ENCODE measurements around the gene GNB1L.

The GNB1L gene

GRCh38 chr22:19853879-19854777 is 546 bp downstream of the GNB1L start:
- Histone ChIP-seq H3K4ac (ENCODE audit: low read length) (peak overlapping the region; percentile 58), H3K27ac (replicated peaks; ENCODE audit: low read length) (peak overlapping the region; percentile 65), H4K8ac (ENCODE audit: low read depth, low read length) (no peak overlapping the region), H4K91ac (ENCODE audit: low read depth, low read length, poor library complexity) (peak overlapping the region; percentile 61), H3K14ac (ENCODE audit: low read length) (peak overlapping the region; percentile 99), H2AK5ac (ENCODE audit: low read depth, low read length) (peak overlapping the region; percentile 95), H3K36me3 (replicated peaks in 1 of 2; ENCODE audit: control insufficient read depth in 2 of 2, insufficient read depth in 2 of 2, low read length in 2 of 2) (peaks cover 27 to 37% of the 10 kb centered on the region in 2 donors), H2BK12ac (ENCODE audit: low read length) (no peak overlapping the region), H3K18ac (ENCODE audit: low read length) (peak overlapping the region; percentile 98), H3K4me2 (ENCODE audit: insufficient read depth, low read length, poor library complexity, severe bottlenecking) (peak overlapping the region; percentile 72), H3K9ac (ENCODE audit: low read depth, low read length, poor library complexity) (peak overlapping the region; percentile 99), H3K9me3 (replicated peaks in 1 of 2; ENCODE audit: control insufficient read depth in 2 of 2, insufficient read depth in 1 of 2, low read depth in 1 of 2, low read length in 2 of 2) (peaks cover 2 to 8% of the 10 kb centered on the region in 2 donors), H3K79me1 (ENCODE audit: low read depth, low read length) (peaks cover 27% of the 10 kb centered on the region), H2AFZ (ENCODE audit: low read length) (peak overlapping the region; percentile 94), H3K27me3 (ENCODE audit: control insufficient read depth in 3 of 3, insufficient read depth in 3 of 3, low read depth in 1 of 3, low read length in 3 of 3) (no peaks in the 10 kb centered on the region), H2BK5ac (ENCODE audit: low read length) (peak overlapping the region; percentile 91), H3K4me3 (ENCODE audit: low read length in 2 of 2) (peak overlapping the region; percentile 92 to 98), H3K4me1 (ENCODE audit: control insufficient read depth in 2 of 2, insufficient read depth in 1 of 2, low read depth in 1 of 2, low read length in 2 of 2) (peaks cover 12 to 15% of the 10 kb centered on the region in 2 donors), H2BK120ac (ENCODE audit: low read depth, low read length) (peak overlapping the region; percentile 68), H3K23ac (ENCODE audit: low read depth, low read length, poor library complexity) (peak overlapping the region; percentile 100), H2BK15ac (ENCODE audit: low read length) (peak overlapping the region; percentile 69)
- no CpG with 5 or more reads among the region's 49 CpGs for WGBS, 2 donors (ENCODE audit: extremely low coverage in 2 of 2, insufficient read length in 2 of 2, insufficient replicate concordance in 1 of 2)
- no peak for DNase-seq (ENCODE audit: low spot score)

DNA sequence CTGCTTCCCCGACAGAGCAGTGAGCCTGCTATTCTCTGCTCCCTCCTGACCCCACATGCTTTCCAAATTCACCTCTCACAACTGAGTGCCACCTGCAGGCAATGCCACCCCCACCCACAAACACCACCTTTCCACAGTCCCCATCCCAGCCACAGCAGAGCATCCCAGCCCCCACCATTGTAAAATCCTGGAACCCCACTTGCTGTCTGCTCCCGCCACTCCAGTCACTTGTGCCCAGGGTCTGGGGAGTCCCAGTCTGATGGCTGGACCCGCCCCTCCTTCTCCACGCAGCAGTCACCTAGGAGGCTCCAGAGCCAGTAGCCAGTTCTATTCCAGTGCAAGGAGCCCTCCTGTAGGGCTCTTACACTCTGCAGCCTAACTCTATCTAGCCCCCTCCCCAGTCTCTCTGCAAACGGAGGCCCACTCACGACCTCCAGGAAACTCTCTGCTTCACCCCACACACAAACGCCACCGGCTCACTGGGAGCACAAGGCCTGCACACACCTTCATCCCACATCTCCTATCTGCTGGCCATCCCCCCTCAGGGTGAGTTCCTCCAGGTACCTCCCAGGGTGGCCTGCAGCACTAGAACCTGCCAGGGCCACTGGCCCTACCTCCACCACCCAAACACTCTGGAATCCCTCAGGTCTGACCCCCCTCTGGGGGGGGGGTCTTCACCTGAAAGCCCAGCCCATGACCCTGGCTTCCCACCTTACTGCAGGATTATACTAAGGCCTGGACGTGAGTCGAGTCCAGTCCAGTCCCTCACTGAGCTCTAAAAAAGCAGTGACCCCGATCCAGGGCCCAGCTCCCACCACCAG is 1.4 kb downstream of the GNB1L start:
- Histone ChIP-seq H3K18ac (ENCODE audit: low read length) (peak overlapping the region; percentile 81), H3K4ac (ENCODE audit: low read length) (no peak overlapping the region), H2BK15ac (ENCODE audit: low read length) (peak overlapping the region; percentile 54), H3K4me2 (ENCODE audit: insufficient read depth, low read length, poor library complexity, severe bottlenecking) (peak overlapping the region; percentile 72), H3K27ac (replicated peaks; ENCODE audit: low read length) (no peak overlapping the region), H3K79me1 (ENCODE audit: low read depth, low read length) (peaks cover 27% of the 10 kb centered on the region), H2BK120ac (ENCODE audit: low read depth, low read length) (no peak overlapping the region), H3K23ac (ENCODE audit: low read depth, low read length, poor library complexity) (peak overlapping the region; percentile 100), H2AFZ (ENCODE audit: low read length) (no peak overlapping the region), H2AK5ac (ENCODE audit: low read depth, low read length) (peak overlapping the region; percentile 95), H3K36me3 (replicated peaks in 1 of 2; ENCODE audit: control insufficient read depth in 2 of 2, insufficient read depth in 2 of 2, low read length in 2 of 2) (peaks cover 29 to 45% of the 10 kb centered on the region in 2 donors), H4K91ac (ENCODE audit: low read depth, low read length, poor library complexity) (peak overlapping the region; percentile 22), H2BK12ac (ENCODE audit: low read length) (no peak overlapping the region), H3K27me3 (ENCODE audit: control insufficient read depth in 3 of 3, insufficient read depth in 3 of 3, low read depth in 1 of 3, low read length in 3 of 3) (no peaks in the 10 kb centered on the region), H3K4me3 (ENCODE audit: low read length in 2 of 2) (peak overlapping the region; percentile 92 to 98), H2BK5ac (ENCODE audit: low read length) (peak overlapping the region; percentile 91), H3K9ac (ENCODE audit: low read depth, low read length, poor library complexity) (peak overlapping the region; percentile 99), H3K14ac (ENCODE audit: low read length) (peak overlapping the region; percentile 99), H4K8ac (ENCODE audit: low read depth, low read length) (no peak overlapping the region), H3K9me3 (replicated peaks in 1 of 2; ENCODE audit: control insufficient read depth in 2 of 2, insufficient read depth in 1 of 2, low read depth in 1 of 2, low read length in 2 of 2) (peaks cover 3 to 8% of the 10 kb centered on the region in 2 donors), H3K4me1 (ENCODE audit: control insufficient read depth in 2 of 2, insufficient read depth in 1 of 2, low read depth in 1 of 2, low read length in 2 of 2) (peaks cover 12 to 15% of the 10 kb centered on the region in 2 donors)
- no peak for DNase-seq (ENCODE audit: low spot score)
- no CpG with 5 or more reads among the region's 11 CpGs for WGBS, 2 donors (ENCODE audit: extremely low coverage in 2 of 2, insufficient read length in 2 of 2, insufficient replicate concordance in 1 of 2)

- Histone ChIP-seq H3K4me1 (ENCODE audit: control insufficient read depth in 2 of 2, insufficient read depth in 1 of 2, low read depth in 1 of 2, low read length in 2 of 2) (peaks cover 12 to 15% of the 10 kb centered on the region in 2 donors), H3K14ac (ENCODE audit: low read length) (peak overlapping the region; percentile 4), H3K27ac (replicated peaks; ENCODE audit: low read length) (no peak overlapping the region), H4K91ac (ENCODE audit: low read depth, low read length, poor library complexity) (no peak overlapping the region), H3K4me2 (ENCODE audit: insufficient read depth, low read length, poor library complexity, severe bottlenecking) (no peak overlapping the region), H3K9me3 (replicated peaks in 1 of 2; ENCODE audit: control insufficient read depth in 2 of 2, insufficient read depth in 1 of 2, low read depth in 1 of 2, low read length in 2 of 2) (peaks cover 6 to 11% of the 10 kb centered on the region in 2 donors), H3K18ac (ENCODE audit: low read length) (no peak overlapping the region), H3K79me1 (ENCODE audit: low read depth, low read length) (peaks cover 29% of the 10 kb centered on the region), H3K9ac (ENCODE audit: low read depth, low read length, poor library complexity) (no peak overlapping the region), H2BK5ac (ENCODE audit: low read length) (no peak overlapping the region), H2BK12ac (ENCODE audit: low read length) (no peak overlapping the region), H3K4ac (ENCODE audit: low read length) (no peak overlapping the region), H2BK120ac (ENCODE audit: low read depth, low read length) (no peak overlapping the region), H2AK5ac (ENCODE audit: low read depth, low read length) (no peak overlapping the region), H4K8ac (ENCODE audit: low read depth, low read length) (no peak overlapping the region), H3K23ac (ENCODE audit: low read depth, low read length, poor library complexity) (peak overlapping the region; percentile 78), H3K36me3 (replicated peaks in 1 of 2; ENCODE audit: control insufficient read depth in 2 of 2, insufficient read depth in 2 of 2, low read length in 2 of 2) (peaks cover 32 to 52% of the 10 kb centered on the region in 2 donors), H3K4me3 (ENCODE audit: low read length in 2 of 2) (no peak overlapping the region), H2AFZ (ENCODE audit: low read length) (no peak overlapping the region), H2BK15ac (ENCODE audit: low read length) (no peak overlapping the region), H3K27me3 (ENCODE audit: control insufficient read depth in 3 of 3, insufficient read depth in 3 of 3, low read depth in 1 of 3, low read length in 3 of 3) (no peaks in the 10 kb centered on the region)
- no CpG with 5 or more reads among the region's 12 CpGs for WGBS, 2 donors (ENCODE audit: extremely low coverage in 2 of 2, insufficient read length in 2 of 2, insufficient replicate concordance in 1 of 2)
- no peak for DNase-seq (ENCODE audit: low spot score)
These were observed 2.4 kb downstream of the GNB1L start for GRCh38 chr22:19852177-19852781.
